ENCODE data around the gene SLC15A3.

SLC15A3 gene

DNA sequence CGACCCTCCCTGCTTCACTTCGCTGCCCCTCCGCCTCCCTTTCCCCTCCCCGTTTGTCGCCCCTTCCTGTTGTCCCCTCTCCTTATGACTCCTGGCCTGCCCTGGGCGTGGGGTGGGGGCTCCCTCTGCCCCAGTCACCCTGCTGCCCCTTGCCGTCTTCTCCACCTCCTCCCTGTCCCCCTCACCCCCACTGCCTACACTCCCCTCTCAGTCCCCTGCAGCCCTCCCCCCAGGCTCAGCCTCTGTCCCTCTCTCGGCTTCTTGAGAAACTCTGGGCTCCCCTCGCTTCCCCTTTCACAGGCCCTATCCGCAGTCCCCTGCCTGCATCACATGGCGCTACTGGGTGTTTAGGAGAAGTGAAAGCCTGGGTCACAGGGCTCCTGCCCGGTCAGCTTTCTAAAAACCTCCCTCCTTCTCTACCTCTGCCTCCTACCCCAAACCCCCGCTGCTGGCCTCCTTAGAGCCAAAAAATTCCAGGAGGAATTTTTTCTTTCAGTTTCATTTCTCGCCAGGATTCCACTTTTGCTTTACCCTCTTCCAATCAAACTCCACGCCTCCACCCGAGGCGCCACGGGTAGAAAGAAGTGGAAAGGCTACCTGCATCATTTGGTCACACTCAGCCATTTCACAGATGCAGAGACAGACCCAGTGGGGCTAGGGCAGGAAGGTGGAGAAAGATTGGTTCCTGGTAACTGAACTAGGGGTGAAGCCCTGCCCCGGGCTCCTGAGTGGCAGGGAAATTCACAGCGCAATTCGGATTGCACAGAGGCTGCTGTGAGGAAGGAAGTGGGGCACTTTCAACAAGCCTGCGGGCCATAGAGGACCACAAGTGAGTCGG, at the start of gene SLC15A3:
Gene SLC15A3 (minus strand): TSS at position 273 of the 838 bp plus-strand sequence. CDS start 625 bp downstream, outside the sequence.
- peak within 1 kb of the TSS; percentile 31 for H3K4me3 ChIP-seq (ENCODE audit: low read depth, low read length)

DNA sequence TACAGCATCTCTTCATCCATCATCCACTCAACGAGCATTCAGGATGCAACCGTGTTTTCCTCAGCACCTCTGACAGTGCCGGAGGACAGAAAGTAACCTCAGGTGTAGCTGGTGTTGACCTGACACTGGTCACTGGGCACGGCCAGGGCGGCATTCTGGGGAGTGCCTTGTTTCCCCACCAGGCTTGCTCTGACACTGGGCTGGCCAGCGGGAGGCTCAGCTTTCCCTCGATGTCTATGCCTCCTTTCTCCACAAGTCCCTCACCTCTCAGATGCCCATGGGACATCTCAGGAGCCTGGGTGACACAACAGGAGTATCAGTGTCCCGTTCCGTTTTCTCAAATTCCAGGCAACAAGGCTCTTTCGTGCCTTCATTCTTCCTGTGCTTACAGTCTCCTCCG, 48.5 kb upstream of the SLC15A3 start:
- no peak overlapping the region for H3K4me3 ChIP-seq (ENCODE audit: low read depth, low read length)

DNA sequence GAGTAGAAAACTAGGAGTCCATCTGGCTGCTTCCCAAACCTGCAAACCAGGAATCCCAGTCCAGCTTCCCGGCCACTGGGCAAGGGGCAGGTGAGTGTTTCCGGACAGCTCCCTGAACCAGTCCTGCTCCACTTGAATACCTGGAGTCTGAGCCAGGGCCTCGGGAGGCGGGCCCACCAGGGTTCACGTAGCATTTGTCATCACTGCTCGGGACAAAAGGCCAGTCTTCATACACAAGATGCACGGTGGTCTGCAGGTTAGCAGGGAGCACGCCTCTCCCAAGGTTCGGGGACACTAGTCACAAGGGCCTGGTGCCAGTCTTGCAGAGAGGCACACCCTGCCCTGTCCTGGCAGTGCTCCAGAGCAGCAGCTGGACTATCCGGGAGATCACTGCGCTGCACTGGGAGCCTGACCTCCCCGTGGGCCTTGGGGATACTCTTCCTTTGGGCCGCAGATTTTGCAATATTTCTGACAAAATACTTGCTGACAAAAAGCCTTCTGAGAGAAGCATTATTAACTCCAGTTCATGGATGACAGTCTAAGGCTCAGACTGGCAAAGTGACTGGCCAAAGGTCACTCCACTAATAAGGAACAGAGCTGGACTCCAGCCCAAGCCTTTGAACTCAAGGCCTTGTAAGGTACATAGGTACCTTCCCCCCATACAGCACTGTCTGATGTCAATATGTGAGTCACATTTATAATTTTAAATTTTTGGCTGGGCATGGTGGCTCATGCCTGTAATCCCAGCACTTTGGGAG, 44.6 kb upstream of the SLC15A3 start:
- no peak overlapping the region for H3K4me3 ChIP-seq (ENCODE audit: low read depth, low read length)

DNA sequence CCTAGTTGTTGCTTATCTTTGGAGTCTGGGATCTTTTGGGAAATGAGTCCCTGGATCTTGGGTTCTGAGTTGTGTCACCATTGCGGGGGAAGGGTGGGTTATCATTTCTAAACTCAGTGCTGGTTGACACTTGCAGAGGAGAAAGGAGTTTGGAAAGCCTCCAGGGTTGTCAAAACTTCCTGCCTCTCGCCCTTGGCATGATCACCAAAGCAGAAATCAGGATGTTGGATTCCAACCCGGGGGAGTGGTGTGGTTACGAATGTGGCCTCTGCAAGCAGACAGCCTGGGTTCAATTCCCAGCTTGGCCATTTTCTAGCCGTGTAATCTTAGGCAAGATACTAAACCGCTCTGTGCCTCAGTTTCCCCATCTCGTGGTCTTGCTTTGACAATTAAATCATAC, 43.8 kb upstream of the SLC15A3 start:
- no peak overlapping the region for H3K4me3 ChIP-seq (ENCODE audit: low read depth, low read length)

DNA sequence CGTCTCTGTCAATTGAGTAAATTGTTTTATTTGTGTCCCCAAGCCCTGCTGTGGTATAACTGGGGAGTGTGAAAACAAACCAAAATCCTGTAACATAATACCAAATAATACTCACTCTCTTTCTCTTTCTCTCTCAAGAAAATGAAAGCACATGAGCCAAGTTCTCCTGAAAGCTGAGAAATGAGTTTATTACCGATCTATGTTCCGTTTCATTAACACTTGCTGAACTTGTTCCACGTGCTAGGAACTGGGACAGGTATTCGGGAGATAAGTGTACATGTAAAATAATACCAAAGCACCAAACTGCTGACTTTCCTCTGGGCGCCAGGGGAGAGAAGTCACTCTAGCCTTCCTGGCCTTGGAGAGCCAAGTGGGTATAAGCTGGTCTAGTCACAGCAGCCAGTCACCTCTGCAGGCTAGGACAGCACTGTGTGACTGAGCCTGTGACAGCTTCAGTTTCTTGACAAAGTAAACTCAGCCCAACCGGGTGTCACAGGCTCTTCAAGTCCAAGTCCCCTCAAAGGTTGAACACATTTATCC, 42.6 kb upstream of the SLC15A3 start:
- no peak overlapping the region for H3K4me3 ChIP-seq (ENCODE audit: low read depth, low read length)

DNA sequence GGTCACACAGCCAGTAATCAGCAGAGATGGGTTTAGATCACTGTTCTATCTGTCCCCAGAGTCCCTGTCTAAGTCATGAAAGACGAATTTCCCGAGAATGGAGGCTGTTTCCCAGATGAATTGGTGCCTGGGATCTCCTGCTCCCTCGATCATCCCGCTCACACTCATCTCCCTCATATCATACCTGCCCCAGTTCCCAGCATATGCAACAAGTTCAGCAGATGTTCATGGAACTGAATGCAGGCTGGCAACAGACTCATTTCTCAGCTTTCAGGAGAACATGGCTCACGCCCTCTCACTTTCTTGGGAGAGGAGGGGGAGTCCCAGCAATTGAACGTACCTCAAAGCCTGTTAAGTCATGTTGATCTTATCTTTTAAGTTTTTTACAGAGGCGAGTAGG, 41.6 kb upstream of the SLC15A3 start:
- no peak overlapping the region for H3K4me3 ChIP-seq (ENCODE audit: low read depth, low read length)

DNA sequence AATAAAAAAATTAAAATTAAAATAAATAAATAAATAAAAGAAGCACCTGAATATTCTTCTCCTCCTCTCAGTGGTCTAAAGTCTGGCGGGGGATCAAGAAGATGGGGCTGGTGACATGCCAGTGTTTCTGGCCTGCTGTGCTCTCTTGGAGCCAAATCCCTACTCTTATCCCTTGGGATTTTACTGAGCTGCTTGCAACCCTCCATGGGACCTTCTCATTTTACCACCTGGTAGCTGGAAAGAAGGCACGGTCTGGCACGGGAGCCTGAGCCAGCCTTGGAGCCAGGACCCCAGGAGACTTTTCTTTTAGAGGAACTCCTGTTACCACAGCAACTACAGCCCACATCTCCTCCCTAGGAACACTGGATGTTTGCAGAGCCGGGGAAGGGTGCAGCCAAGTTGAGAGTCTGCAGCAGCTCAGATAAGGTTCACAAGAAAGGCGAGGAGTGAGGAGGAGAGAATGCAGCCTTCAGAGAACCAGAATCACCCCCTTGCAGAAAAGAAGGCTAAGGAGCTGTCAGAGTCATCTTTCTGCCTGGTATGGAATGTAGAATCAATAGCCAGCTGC, 41.0 kb upstream of the SLC15A3 start:
- H3K4me3 ChIP-seq (ENCODE audit: low read depth, low read length), result no peak overlapping the region

DNA sequence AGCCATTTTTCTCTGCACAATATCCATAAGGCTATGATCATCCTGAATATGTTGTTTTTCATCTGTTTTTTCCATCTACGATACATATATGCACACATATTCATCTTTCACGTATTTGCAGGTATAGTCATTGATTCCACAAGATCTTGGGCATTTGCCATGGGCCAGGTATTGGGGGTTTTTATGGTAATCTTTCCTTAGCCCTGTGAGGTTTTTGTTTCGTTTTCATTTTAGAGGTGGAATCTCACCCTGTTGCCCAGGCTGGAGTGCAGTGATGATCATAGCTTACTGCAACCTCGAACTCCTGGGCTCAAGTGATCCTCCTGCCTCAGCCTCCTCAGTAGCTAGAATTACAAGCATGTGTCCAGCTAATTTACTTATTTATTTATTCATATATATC, 39.5 kb upstream of the SLC15A3 start:
- H3K4me3 ChIP-seq (ENCODE audit: low read depth, low read length), result no peak overlapping the region

DNA sequence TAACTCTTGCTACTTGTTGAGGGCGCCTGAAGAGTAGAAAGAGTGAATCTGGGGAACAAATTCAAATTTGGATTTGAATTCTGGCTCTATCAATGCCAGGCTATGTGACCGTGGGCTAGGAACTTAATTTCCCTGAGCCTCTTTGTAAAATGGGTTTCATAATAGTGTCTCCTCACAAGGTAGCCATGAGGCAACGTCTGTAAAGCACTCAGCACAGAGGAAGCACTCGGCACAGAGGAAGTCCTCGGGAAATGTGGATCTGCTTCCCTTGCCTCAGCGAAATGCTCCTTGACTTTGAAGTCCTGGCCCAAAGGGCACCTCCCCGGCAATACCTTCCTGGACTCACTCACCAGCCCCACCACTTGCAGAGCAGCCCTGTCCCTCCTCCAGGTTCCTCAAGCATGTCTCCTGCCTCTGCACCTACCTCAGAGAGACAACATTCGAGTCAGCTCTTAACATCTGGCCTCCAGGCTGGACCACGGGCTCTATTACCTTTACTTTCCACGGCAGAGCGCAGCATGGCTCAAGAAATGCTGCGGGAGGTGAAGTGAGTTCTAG, 37.2 kb upstream of the SLC15A3 start:
- no peak overlapping the region for H3K4me3 ChIP-seq (ENCODE audit: low read depth, low read length)

DNA sequence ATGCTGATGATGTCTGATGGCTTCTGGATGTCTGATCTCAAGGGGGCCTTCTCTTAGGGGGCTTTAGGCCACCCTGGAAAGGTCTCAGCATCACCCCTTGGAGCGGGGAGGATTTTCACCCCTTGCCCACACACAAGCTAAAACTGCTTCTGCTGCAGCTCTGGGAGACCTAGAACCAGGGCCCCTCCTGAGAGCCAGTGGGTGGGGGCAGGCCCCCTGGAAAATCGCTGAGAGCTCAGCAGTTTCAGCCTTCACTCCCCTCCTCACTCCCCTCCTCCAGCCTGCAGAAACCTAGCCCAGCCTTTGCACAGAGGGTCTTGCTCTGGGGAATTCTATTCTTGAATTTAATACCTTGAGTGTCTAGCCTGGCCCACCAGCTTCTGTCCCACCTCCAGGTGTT, 36.7 kb upstream of the SLC15A3 start:
- no peak overlapping the region for H3K4me3 ChIP-seq (ENCODE audit: low read depth, low read length)

DNA sequence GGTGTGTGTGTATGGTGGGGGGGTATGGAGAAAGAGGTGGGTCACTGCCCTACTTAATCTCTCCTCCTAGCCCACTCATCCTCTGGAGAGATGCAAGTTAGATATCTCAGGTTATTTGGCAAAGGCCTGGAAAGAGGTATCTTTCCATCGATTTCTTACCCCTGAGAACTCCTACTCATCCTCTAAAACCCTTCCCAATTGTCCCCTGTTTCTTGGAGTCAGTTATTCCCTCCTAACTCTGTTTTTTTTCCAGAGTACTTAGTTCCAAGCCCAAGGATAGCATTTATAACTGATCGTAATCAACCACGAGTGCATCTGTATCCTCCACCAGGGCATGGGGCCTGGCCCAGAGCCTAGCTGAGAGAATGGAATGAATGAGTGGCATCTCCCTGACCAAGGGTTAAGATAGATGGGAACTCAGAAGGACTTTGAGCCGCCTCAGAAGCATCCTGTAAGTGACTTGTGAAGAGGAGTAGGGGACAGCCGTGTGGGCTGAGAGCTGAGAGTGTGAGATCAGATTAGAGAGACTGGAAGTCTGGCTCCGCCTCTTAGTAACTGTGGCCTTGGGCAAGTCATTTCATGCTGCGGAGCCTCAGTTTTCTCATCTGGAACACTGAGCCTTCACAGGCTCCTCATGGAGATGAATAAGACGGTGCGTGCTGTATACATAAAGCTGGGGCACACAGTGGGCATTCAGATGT, 35.8 kb upstream of the SLC15A3 start:
- H3K4me3 ChIP-seq (ENCODE audit: low read depth, low read length), result no peak overlapping the region

DNA sequence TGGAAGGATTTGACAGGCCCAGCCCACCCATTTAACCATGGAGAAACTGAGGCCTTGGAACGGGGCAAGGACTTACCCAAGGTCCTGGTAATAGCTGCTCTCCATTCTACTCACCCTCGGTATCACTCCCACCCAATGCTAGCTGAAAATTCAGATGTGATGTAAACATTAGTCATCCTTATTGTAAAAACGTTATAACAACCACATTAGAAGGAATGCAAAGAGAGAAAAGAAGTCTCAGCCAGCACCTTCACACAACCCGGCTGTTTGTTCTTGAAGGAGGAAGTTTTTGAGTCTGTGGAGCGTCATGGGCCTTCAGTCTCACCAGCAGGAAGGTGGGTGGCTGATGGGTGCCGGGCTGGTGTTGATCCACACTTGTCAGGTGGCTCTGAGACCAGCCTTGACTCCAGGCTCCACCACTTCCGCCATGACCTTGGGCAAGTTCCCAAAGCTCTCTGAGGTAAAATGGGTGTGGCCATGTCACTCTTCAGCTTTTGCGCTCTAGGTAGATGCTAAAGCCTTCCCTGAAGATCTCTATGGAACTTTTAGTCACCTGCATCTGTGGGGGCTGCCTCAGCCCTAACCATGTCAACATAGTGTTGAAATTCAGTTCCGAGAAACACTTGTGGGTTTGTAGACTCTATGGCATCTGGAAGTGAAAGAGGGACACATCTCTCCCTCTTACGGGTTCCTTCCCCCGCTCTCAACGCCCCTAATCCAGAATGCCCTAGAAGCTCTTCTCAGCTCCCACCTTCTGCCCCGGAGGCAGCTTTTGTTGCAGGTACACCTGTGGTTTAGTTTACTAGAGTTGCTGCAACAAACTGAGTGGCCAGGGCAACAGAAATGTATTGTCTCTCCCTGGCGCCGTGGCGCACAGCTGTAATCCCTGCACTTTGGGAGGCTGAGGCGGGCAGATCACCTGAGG, 34.3 kb upstream of the SLC15A3 start:
- H3K4me3 ChIP-seq (ENCODE audit: low read depth, low read length), result no peak overlapping the region

DNA sequence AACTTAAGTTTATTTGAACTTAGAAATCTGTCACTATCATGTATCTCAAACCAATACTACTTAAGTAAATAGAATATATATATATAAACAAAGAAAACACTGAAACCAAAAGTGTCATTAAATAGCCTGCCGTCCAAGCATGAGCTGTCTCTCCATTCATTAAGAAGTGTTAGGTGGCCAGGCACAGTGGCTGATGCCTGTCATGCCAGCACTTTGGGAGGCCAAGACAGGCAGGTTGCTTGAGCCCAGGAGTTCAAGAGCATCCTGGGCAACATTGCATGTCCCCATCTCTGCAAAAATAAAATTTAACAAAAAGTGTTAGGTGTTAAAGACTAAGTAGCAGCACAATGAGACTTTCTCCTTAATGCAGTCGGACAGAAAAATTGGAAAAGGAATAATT, 33.5 kb upstream of the SLC15A3 start:
- no peak overlapping the region for H3K4me3 ChIP-seq (ENCODE audit: low read depth, low read length)

DNA sequence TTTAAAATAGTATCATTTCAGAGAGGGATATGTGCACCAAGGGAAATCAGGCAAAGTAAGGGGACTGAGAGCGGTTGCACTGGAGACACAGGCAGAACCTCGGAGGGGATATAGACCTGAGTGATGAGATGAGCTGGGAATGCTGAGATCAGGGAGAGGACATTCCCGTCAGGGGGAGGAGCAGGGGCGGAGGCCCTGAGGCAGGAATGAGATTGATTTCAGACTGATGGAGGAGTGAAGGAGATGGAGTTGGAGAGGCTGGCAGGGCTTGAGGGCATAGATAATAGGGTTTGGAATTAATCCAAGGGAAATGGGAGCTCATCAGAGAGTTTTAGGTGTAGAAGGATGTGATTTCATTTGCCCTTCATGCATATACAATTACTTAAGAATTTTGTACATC, 32.7 kb upstream of the SLC15A3 start:
- H3K4me3 ChIP-seq (ENCODE audit: low read depth, low read length), result no peak overlapping the region

DNA sequence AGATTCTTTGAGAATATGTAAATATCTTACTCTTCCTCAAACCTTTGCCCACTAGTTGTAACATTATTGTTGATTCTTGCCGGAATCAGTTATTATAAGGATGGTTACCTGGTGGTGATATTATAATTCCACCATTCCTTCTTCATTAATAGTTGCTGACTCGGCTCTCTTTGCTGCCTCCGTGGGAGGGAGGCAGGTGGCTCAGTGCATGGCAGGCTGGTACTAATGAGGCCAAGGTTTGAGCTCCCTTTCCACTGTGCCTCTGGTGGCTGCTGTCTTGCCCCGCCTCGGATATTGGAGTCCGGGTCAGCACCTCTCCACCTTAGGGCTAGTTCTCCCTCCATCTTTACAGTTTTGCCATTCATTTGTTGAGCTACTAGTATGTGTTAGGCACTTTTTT, 32.2 kb upstream of the SLC15A3 start:
- H3K4me3 ChIP-seq (ENCODE audit: low read depth, low read length), result no peak overlapping the region

DNA sequence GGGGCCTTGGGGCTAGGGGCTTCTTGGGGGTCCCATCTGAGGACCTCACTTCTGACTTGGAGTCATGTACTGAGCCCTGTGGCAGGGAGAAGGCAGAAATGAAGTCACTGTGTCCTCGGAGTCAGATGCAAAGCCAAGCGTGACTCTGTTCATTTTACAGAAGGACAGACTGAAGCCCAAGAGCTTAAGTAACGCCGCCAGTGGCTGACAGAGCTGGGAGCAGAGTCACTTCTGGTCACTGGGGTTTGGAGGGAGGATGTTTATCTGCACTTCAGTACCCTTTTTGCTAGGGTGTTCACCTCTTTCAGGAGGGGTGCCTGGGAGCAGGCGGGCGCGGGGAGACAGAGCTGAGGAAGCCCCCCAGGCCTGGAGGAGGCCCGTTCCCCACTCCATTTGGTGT, 30.2 kb upstream of the SLC15A3 start:
- H3K4me3 ChIP-seq (ENCODE audit: low read depth, low read length), result no peak overlapping the region

DNA sequence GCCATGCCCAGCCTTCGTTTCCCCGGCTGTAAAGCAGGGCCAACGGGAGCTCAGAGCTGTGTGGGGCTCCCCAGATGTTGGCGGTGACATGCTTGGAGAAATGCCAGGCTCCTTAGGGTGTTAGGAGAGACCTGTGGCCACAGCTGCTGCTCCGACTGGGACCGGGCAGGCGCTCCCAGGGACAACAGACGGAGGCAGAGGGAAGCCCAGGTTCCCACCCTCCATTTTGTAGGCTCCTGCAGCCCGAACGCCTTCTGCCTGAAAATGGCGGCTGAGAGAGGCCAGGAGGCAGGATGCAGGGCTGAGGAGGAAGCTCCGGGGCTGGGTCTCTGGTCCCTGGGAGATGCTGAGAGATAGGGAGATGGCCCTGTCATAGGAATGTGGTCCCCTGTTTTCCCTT, 29.5 kb upstream of the SLC15A3 start:
- H3K4me3 ChIP-seq (ENCODE audit: low read depth, low read length), result no peak overlapping the region

DNA sequence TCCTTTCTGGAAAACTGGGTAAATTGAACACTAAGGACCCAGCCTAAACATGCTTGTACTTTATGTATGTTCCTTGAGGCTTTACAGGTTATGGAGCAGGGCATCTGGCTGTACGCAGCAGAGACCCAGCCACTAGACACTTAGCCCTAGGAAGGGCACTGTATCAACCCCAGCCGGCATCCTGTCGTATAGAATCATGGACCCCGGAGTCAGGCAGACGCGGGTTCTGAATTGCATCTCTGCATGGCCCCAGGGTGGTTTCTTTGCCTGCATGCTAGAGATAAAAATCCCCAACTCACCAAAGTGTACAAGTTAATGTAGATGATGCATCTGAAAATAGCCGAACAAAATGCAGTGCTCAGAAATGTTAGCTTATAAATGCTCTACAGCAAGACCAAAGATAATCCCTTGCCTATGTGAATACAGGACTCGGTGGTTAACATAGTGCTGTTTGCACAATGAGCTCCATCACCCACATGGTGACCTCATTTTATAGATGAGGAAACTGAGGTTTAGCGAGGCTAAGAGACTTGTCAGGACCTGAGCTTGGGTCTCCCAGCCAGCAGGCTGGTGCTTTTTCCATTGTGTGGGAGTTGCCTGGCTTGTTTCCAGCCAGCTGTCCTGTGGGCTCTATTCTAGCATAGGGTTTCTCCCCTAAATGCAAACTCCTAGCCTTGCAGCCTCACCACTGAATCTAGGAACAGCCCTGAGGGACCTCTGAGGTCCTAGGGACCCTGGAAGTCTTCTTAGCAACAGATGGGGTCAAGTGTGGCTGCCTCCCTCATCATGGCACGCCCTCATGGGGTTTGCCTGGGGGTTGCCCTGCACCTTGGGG, 26.8 kb upstream of the SLC15A3 start:
- no peak overlapping the region for H3K4me3 ChIP-seq (ENCODE audit: low read depth, low read length)

DNA sequence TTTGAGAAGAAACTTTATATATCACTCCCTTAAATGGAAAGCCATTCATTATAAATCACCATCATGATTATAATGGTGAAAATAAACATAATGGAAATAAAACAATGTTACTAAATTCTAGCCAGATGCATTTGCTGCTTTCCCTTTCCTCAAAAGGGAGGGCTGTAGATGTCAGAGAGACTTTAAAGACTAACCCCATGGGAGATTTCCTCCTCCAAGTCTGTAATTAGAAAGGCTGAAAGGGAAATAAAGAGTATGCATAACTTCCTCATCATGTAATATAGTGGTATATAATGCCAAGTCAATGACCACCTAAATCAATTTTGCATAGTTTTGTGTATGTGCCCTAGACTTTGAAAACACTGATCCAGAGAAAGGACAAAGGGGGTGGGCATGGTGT, 25.9 kb upstream of the SLC15A3 start:
- H3K4me3 ChIP-seq (ENCODE audit: low read depth, low read length), result no peak overlapping the region
